Measurements from ENCODE around the gene TLE2. TPM values are rescaled to one million over a fixed set of nuclear protein-coding genes. Genes with fewer than 3 reads are reported as not detected.

TLE2 gene
- total and polyA plus RNA-seq, 2 of the 4 experiments (the other 2 are of a cell fraction) = under 0.01 to 0.41 TPM

DNA sequence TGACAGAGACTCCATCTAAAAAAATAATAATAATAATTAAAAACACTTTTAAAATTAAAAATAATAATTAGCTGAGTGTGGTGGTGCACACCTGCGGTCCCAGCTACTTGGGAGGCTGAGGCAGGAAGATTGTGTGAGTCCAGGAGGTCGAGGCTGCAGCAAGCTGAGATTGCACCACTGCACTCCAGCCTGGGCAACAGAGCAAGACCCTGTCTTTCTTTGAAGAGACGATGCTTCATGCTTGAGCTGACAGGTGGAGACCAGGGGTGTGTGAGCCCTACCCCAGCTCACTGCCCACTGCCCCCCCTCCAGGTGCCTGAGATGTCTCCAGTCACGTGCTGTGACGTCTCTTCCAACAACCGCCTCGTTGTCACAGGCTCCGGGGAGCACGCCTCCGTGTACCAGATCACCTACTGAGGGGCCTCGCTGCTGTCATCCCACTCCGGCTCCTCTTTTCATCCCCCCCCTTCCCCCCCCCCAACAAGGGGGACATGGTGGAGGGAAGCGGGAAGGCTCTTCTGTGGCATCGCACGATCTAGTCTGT is 34.4 kb downstream of the TLE2 start:
- H3K4me2 ChIP-seq (ENCODE audit: low read depth, low read length) = no peak overlapping the region
- no peak overlapping the region for H3K9ac ChIP-seq (ENCODE audit: low read depth, low read length)
- H4K91ac ChIP-seq (ENCODE audit: insufficient read depth, low read depth, low read length) = no peak overlapping the region
- no peak overlapping the region for H2AK5ac ChIP-seq (ENCODE audit: low read depth, low read length)
- no peak overlapping the region for H3K27ac ChIP-seq (ENCODE audit: insufficient read depth, low read length)
- H3K18ac ChIP-seq (ENCODE audit: low read depth, low read length) = no peak overlapping the region
- H3K4me1 ChIP-seq (ENCODE audit: control insufficient read depth, insufficient read depth, low read length) = no peaks in the 10 kb centered on the region
- dilution Hi-C loops (cut with HindIII; ENCODE audit: low sequenced_read_pairs, unreplicated experiment) = no loop called here
- no peak overlapping the region for H2AFZ ChIP-seq (replicated peaks; ENCODE audit: low read length, poor library complexity)
- ATAC-seq (ENCODE audit: low read depth) (no peak), DNase-seq (no peak)
- intact Hi-C loops (cut with micrococcal nuclease) = no loop called here
- WGBS, 2 experiments (ENCODE audit: extremely low coverage in 2 of 2, insufficient read length in 1 of 2) = 64% methylated on average over 2 of the region's 15 CpGs; no CpG with 5 or more reads in 1 of the 2 experiments
- H3K56ac ChIP-seq (ENCODE audit: extremely low read depth, insufficient read depth, low read length) = no peak overlapping the region
- no peak overlapping the region for H3K4me3 ChIP-seq (ENCODE audit: insufficient read depth, low read depth, low read length)
- no peaks in the 10 kb centered on the region for H3K9me1 ChIP-seq (ENCODE audit: insufficient read depth, low read length)
- ChIA-PET POLR2A (ENCODE audit: unreplicated experiment) (no interaction called here), CTCF (no interaction called here)
- no peak overlapping the region for H3K23ac ChIP-seq (ENCODE audit: low read depth, low read length)
- H2AK9ac ChIP-seq (replicated peaks; ENCODE audit: low read depth, low read length, poor library complexity) = no peak overlapping the region
- H2BK120ac ChIP-seq (ENCODE audit: low read depth, low read length) = no peak overlapping the region
- no peak for TF ChIP-seq RAD21 (IDR thresholded peaks at IDR 0.05; ENCODE audit: low read length)
- H3K4ac ChIP-seq (ENCODE audit: low read depth, low read length) = no peak overlapping the region
- no peak overlapping the region for H4K8ac ChIP-seq (ENCODE audit: low read depth in 2 of 2, low read length in 2 of 2)
- H3K14ac ChIP-seq (replicated peaks; ENCODE audit: low read depth, low read length) = no peak overlapping the region
- H2BK15ac ChIP-seq (ENCODE audit: low read depth, low read length) = no peak overlapping the region
- H3K9me3 ChIP-seq (ENCODE audit: control insufficient read depth, insufficient read depth, low read length) = peaks cover 2% of the 10 kb centered on the region
- H2BK20ac ChIP-seq (ENCODE audit: low read depth, low read length) = no peak overlapping the region
- H3K79me1 ChIP-seq (ENCODE audit: low read depth in 1 of 2, low read length in 2 of 2) = no peaks in the 10 kb centered on the region
- no peaks in the 10 kb centered on the region for H4K20me1 ChIP-seq (ENCODE audit: insufficient read depth, low read length)
- H4K5ac ChIP-seq (ENCODE audit: low read depth, low read length) = no peak overlapping the region
- BruUV-seq (replicated peaks) = no TSS peak
- no peak overlapping the region for H2BK5ac ChIP-seq (ENCODE audit: low read depth, low read length, poor library complexity, severe bottlenecking)
- peaks cover 5% of the 10 kb centered on the region; the same call in 1 of the 2 replicates for H3K27me3 ChIP-seq (ENCODE audit: control insufficient read depth, insufficient read depth, low read length)
- H3K36me3 ChIP-seq (ENCODE audit: control insufficient read depth, insufficient read depth, low read length) = no peaks in the 10 kb centered on the region
- in situ Hi-C loops (cut with MboI; ENCODE audit: low sequenced_read_pairs) = no loop called here
